NCI-H2107 (cell line): ENCODE data around the gene PGF.
A peak's percentile ranks its signal among the peaks of the same experiment; 100 is the strongest.

Experiments
- DNase-seq: peaks from one replicate; lab custom pipeline; 2025; lab: John Stamatoyannopoulos, UW

Gene PGF

DNA sequence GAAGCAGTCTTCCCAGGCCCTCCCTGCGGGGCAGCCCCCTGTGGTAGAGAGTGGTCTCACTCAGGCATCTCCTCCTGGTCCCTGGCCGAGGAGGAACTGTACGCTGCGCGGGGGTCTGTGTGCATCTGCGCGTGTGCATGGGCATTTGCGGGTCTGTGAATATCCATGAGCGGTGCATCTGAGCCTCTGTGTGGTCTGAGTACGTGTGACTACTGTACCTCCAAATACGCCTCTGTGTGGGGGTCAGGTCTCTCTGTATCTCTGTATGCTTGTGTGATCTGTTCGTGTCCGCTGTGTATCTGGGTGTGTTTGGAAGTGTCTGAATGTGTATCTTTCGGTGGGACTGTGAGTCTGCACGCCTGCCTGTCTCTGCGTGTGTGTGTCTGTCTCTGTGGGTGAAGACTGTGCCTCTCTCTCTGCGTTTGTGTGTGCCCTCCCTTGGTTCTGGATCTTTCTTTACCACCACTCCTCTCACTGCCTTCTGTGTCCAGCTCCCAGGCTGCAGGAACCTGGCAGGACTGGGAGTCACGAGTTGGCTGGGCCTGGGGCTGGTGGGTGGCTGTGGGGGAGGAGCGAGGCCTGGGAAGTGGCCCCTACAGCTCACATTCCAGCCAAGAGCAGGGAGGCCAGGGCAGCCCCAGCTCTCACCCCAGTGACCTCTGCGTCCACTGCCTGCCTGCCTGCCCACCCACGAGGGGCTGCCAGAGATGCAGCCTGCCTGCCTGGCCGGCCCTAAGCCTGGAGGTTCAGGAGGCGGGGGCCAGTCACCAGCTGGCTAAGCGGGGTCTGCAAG lies 1.1 kb upstream of the PGF start:
- no peak for DNase-seq

DNA sequence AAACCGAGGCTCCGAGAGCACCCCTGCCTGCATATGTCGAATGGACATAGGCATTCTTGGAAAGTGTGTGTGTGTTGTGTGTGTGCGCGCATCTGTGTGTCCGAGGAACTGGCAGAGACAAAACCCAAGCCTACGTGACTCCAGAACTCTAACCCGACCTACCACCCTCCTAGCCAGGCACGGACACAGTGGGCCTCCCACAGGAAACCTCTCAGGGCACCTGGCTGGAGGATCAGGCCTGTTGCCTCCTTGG lies 556 bp upstream of the PGF start:
- DNase-seq = no peak

DNA sequence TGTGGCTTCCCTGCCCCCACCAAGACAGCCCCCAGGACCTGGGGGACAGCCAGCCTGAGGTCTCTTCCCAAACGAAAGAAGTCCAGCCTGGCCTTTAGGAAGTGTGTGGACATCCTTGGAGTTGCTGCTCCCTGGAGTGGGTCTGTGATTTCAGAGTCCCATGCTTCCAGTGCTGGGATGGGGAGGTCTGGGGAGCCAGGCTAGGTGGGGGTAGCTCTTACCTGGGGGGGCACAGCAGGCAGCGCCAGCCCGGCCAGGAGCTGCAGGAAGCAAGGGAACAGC lies 509 bp downstream of the PGF start:
- DNase-seq = no peak

DNA sequence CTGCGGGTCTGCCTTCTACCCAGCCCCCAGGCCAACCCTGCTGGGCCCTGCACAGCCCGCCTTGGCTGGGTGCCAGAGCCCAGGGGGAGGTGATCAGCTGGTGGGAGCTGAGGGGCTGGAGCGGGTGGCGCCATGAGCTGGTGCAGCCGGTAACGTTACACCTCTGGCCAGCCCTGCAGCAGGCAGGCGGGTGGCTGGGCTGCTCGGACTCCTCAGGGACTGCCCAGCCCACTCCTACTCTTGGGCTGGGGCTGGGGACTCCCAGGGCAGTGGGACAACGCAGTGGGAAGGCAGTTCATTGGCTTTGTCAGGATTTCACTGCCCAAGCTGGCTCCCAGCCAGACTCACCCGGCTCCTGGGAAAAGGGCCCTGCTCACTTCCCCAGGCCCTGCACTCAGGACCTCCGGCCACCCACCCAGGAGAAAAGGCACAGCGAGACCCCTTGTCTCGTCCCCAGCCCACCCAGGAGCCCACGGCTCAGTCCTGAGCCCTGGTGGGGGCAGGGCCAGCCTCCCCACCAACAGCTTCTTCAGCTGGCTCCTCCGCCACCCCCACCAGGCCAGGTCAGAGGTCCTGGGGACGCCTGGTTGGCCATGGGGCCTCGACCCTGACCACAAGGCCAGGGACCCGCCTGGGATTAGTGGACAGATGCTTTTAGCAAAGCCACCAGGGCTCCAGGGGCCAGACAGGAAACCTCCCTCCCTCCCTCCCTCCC lies 1.0 kb downstream of the PGF start:
- peak; percentile 59 for DNase-seq

DNA sequence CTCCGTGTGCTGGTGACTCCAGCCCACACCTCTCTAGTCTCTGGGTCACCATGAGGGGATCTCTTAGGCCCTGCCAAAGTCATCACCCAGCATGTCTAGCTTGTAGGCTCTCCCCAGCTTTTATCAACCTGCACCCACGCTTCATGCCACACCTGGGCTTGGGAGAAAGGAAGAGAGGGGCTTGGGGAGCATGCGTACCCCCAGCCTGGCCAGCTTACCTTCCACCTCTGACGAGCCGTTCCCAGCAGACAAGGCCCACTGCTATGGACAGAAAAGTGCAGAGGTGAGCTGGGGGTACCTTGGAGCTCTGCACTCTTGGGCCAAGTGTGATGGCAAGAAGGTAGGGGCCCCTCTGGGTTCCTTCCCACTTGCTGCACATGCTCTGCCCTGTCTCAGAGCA lies 1.7 kb downstream of the PGF start:
- no peak for DNase-seq

DNA sequence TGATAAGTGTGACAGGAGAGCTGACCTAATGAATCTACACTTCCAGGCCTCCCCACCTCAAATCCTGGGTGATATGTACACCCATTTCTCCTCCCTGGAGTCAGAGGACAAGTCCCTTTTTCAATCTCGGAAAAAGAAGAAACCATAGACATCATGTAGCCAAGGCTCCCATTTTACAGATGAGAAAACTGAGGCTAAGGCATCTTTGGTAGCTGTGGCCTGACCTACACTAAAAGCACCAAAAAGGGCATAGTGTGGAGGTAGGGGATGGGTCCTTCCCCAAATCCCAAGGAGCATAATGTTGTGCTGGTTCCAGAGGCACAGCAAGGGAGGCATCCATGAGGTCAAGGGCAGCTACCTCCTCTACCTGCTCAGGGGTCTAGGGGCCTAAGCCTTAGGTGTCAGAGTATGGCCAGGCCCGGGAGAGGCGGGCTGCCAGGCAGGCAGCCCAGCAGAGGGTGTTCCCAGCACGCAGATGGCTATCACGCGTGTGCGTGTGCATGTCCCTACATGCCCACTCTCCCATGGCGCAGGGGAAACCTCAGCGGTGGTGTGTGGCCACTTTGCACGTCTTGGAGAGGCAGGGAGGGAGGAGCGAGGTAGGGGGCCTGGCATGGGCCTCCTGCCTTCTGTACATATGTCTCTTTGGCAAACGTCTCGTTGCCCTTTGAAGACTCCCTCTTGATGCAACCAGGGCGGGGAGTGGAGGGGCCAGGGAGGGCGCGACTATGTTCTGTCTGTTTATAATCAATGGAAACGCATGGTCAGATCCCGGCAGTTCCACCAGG lies 2.5 kb downstream of the PGF start:
- no peak for DNase-seq

DNA sequence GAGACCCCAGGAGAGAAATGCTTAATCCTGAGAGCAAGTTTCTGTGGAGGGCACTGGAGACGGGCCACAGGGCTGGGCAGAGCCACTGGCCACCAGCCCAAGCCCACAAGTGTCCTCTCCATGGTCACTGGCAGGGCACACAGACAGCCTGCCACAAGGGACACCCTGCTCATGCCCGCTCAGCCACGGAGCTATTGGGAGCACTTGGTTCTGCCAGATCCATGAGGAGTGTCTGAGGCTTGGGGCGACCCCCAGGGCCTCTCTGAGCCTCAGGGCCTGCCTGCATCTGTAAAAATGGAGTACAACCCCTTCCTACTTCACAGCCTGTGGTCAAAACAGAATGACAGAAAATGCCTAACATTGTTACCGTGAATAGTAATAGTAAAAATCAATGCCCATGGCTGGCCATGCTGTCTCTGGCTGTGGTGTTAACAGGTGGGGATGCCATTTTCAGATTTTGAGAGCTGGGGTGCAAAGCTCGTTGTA lies 3.2 kb downstream of the PGF start:
- no peak for DNase-seq

DNA sequence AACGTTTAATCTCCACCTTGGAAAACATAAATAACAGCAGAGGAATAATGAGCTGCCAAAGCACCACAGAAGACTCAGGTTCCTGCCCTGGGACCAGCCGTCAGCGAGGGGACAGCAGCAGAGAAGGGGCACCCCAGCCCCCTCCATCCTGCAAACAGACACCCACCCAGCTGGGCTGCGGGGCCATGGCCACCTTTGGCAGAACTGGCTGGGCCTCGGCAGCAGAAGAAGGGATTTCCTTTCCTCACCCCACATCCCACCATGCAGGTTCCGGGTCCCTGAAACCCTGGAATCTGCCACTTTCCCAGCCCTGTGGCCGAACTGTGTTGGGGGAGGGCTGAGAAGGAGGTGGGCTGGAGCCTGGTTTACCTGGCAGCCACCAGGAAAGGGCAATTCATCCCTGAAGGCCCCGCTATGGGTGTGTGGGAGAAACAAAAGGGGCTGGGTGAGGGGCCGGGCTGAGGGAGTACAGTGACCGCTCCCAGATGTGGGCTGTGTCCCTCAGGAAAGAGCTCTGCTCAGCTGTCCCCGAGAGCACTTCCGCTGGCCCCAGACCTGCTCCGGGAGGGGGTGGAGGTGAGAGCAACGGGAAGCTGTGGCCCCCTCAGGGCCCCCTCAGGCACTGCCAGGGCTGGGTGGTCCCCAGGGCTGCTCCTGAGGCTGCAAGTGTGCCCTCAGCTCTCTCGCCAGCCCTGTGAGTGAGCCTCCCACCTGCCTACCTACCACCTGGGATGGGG lies 3.8 kb downstream of the PGF start:
- no peak for DNase-seq

DNA sequence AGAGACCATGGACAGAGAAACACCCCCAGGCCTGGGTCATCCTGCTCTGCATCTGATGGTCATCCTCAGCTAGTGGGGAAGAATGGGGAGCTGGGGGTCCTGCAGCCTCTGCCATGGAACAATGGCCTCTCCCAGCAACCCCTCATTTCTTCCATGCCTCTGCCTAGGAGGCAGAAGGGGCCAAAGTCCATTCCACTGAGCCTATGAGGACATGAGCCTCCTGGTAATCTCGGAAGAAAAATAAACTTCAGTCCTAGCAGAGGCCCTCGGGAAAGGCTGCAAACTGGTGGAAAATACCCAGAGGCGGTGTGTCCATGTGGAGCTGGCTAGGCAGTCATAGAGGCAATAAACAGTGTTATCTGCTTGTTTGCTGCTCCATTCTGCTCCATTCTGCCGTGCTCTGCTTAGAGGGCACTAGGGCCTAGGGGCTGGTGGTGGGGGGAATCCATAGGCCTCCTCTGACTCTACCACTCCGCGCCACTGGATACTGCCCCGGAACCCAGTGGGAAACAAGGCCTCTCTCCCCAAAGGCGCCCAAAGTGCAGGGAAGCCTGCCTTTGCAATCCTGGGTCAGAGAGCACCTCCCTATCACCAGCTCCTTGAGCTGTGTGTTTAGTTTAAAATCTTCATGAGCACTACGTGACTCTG lies 4.5 kb downstream of the PGF start:
- no peak for DNase-seq

DNA sequence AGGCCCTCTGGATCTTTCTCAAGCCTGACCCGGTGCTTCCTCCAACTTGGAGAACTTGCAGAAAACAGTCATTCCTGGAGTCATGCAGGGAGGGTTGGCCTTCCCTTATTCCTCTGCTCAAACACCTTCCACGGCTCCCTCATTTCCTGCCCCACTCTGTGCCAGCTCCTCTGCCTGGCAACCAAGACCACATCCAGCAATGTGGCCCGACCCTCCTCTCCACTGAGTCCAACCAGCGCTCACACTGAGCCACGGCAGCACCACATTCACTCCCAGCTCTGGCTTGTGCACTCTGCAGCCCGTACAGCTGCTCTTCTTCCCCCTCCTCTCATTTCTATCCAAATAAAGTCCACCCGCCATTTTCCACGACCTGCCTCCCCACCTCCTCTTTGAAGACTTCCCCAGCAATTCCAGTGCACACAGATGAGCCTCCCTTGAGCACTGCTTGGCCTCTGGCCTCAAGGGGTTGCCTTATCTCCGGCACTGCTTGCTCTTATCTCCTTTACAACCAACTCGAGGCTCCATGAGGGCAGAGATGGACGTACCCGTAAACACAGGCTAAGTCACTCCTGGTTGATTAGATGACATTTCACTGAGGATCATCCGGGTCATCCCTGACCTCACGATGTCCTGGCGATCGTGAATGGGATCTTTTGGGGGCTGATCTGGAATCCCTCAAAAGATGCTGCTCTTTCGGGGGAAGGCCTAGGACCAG lies 5.4 kb downstream of the PGF start:
- DNase-seq = no peak

DNA sequence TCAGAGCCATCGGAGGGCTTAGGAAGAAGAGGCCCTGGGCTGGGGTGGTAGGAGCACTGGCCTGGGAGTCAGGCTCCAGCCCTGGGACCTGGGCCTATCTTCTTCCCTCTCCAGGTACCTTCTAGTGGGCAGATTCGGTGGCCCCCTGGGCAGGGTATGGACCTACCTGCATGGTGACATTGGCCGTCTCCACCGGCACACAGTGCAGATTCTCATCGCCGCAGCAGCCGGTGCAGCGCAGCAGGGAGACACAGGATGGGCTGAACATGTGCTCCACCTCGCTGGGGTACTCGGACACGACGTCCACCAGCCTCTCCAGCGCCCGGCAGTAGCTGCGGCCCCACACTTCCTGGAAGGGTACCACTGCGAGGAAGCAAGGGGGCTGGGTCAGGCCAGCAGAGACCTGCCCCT lies 6.2 kb downstream of the PGF start:
- DNase-seq = no peak

DNA sequence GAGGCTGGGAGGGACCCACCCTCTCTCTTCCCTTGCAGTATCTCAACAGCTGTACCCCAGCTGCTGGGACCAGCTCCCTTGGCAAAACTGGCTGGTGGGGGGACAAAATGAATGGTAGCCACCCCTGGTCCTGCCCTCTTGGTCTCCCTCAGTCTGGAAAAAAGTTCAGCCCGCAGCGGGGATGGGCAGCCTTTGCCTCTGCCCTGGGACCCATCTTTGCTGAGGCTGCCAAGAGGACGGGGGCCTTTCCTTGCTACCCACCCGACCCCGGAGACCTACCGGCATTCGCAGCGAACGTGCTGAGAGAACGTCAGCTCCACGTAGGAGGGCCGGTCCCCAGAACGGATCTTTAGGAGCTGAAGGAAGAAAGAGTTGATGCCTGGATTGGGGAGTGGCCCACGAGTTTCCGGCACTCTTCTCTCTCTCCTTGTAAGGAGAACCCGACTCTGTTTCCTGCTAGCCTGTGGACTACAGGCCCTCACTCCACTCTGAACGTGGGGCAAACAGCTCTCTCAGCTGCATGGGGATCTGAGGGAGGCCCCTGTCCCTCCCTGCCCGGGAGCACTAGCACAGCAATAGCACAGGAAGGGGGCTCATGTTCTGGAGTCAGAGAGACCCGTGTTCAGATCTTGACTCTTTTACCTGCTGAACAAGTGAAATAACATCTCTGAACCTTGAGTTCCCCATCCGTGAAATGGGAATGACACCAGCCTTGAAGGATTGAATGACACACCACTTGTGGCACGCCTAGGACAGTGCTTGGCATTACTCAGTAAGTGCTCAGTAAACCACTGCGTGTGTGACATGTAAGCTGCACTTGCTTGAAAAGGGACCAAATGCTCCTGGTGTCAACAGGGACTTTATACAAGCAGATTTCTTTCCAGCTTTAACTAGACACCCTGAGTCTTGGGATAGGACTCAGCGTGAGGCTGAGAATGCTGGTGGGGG lies 6.9 kb downstream of the PGF start:
- DNase-seq = no peak

DNA sequence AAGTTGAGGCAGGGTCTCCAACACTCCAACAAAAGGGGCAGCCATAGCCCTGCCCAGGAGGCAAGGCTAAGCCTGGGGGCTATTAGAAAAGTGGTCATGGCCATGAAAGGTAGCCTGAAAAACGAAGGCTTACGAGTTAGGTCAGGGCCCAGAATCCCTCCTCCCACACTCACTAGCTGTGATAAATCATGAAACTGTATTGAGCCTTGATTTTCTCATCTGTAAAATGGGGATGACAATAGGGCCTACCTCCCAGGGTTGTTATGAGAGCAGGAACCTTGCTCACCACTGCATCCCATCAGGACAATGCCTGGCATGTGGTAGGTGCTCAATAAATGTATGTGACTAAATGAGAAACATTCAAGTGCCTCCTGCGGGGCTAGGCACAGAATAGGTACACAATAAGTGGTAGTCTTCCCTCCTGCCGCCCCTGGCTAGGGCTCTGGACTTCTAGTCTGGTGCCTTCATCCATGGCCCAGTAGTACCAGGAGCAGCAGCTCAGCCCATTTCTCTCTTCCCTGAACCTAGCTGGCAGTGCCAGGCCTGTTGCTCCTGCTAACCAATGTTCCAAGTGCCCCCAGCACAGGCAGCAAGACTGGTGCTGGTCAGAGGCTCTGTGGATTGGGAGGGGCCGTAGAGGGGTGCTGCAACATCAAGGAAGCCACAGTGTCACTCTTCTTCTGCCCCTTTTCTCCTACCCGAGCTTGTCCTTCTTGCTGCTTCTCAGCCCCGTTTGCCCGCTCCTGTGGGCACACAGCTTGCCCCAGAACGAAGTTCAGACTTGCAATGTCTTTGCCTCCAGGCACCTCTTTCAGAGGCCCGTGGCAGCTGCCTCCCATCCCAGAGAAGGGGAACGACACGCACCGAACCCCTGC lies 7.8 kb downstream of the PGF start:
- no peak for DNase-seq

DNA sequence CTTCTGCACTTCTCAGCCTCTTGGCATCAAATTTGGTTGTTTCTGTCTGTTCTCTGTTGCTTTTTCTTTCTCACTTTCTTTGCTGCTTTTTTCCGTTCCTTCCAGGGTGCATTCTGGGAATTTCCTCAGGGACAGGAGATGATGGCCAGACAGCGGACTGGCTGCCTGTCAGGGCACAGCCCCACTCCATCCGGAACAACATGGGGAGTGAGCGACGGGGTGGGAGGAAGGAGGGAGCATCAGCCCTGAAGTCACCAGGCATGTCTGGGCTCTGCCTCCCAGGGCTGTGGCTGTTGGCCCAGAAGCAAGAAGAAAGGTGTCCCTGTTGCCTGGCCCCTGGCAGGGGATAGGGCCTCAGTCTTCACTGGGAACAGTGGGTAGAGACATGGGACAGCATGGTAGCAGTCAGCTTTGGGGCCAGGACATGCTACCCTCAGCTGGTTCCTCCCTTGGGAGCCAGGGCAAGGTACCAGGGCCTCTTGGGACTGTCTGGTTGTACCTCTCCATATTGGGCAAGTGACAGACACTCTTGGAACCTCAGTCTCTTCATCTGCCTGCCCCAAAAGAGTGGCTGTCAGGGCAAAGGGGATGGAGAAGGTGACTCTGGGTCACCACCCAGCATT lies 8.6 kb downstream of the PGF start:
- DNase-seq = no peak

DNA sequence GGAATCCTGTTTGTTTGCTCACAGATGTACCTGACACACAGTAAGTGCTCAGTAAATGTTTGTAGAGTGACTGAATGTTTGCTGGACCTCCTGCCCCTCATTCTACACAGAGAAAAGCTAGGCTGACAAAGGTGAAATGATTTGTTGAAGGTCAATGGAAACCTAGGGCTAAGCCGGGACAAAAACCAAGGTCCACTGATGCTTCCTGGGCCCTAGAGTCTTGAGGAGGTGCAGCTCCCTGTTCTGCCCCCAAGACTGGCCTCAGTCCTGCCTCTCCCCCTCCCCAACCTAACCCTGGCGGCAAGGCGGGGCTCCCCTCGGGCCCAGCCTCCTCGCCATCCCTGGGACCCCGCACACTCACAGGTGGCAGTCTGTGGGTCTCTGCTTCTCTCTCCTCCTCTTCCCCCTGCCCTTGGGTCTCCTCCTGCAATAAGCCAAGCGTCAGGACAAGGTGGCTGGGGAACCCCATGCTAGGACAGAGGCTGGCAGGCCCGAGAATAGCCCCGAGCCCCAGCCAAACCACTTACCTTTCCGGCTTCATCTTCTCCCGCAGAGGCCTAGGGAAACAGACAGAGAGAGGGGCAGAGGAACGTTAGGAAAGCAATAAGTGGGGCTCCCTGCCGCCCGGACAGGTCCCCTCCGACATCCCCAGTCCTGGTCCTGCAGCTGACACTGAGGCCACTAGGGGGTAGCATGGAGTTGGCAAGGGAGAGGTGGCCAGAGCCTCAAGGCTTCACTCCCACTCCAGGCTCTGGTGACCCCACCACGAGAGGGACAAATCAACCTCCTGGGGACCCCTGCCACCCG lies 9.3 kb downstream of the PGF start:
- peak; percentile 58 for DNase-seq

DNA sequence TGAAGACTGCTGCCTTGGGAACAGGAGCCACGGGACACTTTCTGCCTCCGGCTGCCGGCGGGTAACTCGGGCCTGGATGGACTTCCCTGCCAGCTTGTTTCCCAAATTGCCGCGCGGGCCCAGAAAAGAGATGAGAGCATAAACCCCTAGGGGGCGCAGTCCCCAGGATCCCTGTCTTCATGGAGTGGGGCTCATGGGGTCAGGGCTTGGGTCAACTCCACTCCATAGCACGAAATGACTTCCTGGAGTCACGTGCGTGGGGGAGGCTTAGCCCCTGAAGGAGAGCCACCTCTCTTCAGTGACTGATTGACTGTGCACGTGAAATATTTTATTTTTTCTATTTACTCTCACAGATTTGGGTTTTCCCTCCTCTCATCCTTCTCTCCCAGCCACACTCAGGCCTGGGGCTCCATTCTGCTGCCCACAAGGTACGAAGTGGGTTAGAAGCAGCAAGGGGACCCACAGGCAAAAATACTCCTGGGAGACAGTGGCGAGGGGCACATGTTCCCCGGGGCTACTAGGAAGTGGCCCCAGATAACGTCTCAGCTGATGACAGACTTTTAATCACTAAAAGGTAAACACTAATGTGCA lies 10.0 kb downstream of the PGF start:
- DNase-seq = no peak

DNA sequence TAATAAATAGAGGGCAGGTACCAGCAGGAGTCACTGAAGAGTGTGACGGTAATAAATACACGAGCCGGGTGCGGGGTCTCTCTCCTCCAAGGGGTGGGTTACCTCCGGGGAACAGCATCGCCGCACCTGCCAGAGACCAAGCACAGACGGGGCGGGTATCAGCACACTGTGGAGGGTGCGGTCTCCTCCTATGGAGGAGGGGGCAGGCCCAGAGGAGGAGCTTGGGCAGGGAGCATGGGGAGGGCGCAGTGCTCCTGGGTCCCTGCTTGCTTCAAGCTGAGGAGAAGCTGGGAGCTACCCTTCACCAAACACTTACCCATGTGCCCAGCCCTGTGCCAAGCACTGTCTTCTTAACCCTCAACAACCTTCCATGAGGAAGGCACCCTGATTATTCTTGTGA lies 12.8 kb downstream of the PGF start:
- DNase-seq = no peak

DNA sequence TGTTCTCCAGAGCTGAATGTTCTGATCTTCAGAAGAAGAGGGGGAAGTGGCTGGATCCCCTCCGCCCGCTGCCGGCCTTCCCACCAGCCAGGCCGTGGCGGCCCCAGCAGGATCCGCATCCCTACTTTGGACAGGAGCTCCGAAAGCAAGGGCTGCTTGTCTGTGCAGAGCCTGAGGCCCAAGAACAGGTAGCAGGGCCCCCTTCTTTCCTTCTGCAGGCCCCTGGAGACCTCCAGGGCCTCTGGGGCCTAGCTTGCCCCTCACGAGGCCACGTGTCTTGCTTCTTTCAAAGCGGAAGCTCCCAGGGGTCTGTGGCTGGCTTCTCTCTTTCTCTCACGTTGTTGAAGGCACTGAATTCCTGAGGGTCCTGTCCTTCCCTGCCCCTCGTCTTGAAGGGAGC lies 13.2 kb downstream of the PGF start:
- no peak for DNase-seq
